DND-41 (cell line): Measurements from ENCODE around the gene GRP.

Experiments used
- CTCF ChIP-seq: IDR thresholded peaks from 2 replicates; pipeline ENCODE4 v1.5.1; 2012; ENCODE audit warnings: borderline replicate concordance, low read length, moderate library complexity, mild to moderate bottlenecking; ENCODE audit not compliant: poor library complexity, severe bottlenecking; ENCODE audit errors: extremely low read depth
- EZH2 ChIP-seq: IDR thresholded peaks from 3 replicates; pipeline ENCODE4 v1.6.1; 2012; ENCODE audit warnings: borderline replicate concordance, low read depth, mild to moderate bottlenecking, moderate library complexity, low read length, inconsistent platforms; ENCODE audit not compliant: severe bottlenecking

GRCh38 chr18:59279193-59279592 lies 59.2 kb downstream of the GRP start:
- TF ChIP-seq EZH2 (no peak), CTCF (no peak)
